Progenitor cell of endocrine pancreas (in vitro differentiated cells): ENCODE data around the gene METRNL. TPM values are rescaled to one million over a fixed set of nuclear protein-coding genes. Genes with fewer than 3 reads are reported as not detected.
"Not testable (repeated sequence)": the region's sequence is repeated elsewhere in the genome, so short reads cannot be mapped to it uniquely, and the experiment has no call there.

Source experiments
- DNase-seq: peaks from one replicate; pipeline ENCODE4 v3.0.0; 2021; ENCODE audit warnings: low spot score; ENCODE audit not compliant: unreplicated experiment
- H3K27ac Mint-ChIP-seq: 2 replicates; pipeline ENCODE4 v1.8.0; 2021; ENCODE audit warnings: mild to moderate bottlenecking, moderate library complexity, mixed read lengths
- H3K27me3 Mint-ChIP-seq: 2 replicates; pipeline ENCODE4 v1.8.0; 2021; ENCODE audit warnings: mixed read lengths
- H3K36me3 Mint-ChIP-seq: 2 replicates; pipeline ENCODE4 v1.8.0; 2022; ENCODE audit warnings: mixed read lengths; ENCODE audit not compliant: insufficient read depth
- H3K4me1 Mint-ChIP-seq: 2 replicates; pipeline ENCODE4 v1.8.0; 2021; ENCODE audit warnings: low read depth, mixed read lengths
- H3K4me3 Mint-ChIP-seq: 2 replicates; pipeline ENCODE4 v1.8.0; 2021; ENCODE audit warnings: low read depth, mild to moderate bottlenecking, moderate library complexity, mixed read lengths
- H3K9me3 Mint-ChIP-seq: 2 replicates; pipeline ENCODE4 v1.8.0; 2021; ENCODE audit warnings: low read depth, mixed read lengths
- CTCF ChIP-seq: fragments of 200-600 bp; sonication (generic); IDR thresholded peaks from one replicate; pipeline ENCODE4 v1.5.0; 2021; ENCODE audit warnings: antibody characterized with exemption, mild to moderate bottlenecking; ENCODE audit not compliant: unreplicated experiment
- total RNA-seq: library from RNA; stranded (reverse); gene quantifications from 2 replicates; pipeline ENCODE4 v1.2.1, GENCODE V29; 2021

The METRNL gene
- total RNA-seq, 1 donor from 2014 or later: 54.6 TPM

GRCh38 chr17:83047182-83047478 is 32.3 kb upstream of the METRNL start:
- no peak overlapping the region for H3K27ac Mint-ChIP-seq
- H3K4me3 Mint-ChIP-seq: no peak overlapping the region

GRCh38 chr17:83047818-83048475 is 31.5 kb upstream of the METRNL start:
- H3K27ac Mint-ChIP-seq, H3K4me3 Mint-ChIP-seq, H3K27me3 Mint-ChIP-seq, H3K4me1 Mint-ChIP-seq, DNase-seq: not testable (repeated sequence)
- H3K36me3 Mint-ChIP-seq: peaks cover 32% of the 10 kb centered on the region
- H3K9me3 Mint-ChIP-seq: peaks cover 14% of the 10 kb centered on the region

More at GRCh38 chr17:83047182-83047478, 32.3 kb upstream of the METRNL start:
- peaks cover 40% of the 10 kb centered on the region for H3K36me3 Mint-ChIP-seq
- DNase-seq: no peak
- H3K4me1 Mint-ChIP-seq: peaks cover 5% of the 10 kb centered on the region
- H3K27me3 Mint-ChIP-seq: no peaks in the 10 kb centered on the region
- TF ChIP-seq CTCF: no peak
- H3K9me3 Mint-ChIP-seq: peaks cover 22% of the 10 kb centered on the region

GRCh38 chr17:83050651-83051395 is 28.6 kb upstream of the METRNL start:
- H3K36me3 Mint-ChIP-seq: peaks cover 12% of the 10 kb centered on the region
- H3K27me3 Mint-ChIP-seq: no peaks in the 10 kb centered on the region
- H3K4me3 Mint-ChIP-seq: peak overlapping the region; percentile 80
- peak overlapping the region; percentile 96 for H3K27ac Mint-ChIP-seq
- peaks cover 17% of the 10 kb centered on the region for H3K4me1 Mint-ChIP-seq
- DNase-seq: no peak
- no peak for TF ChIP-seq CTCF
- peaks cover 3% of the 10 kb centered on the region for H3K9me3 Mint-ChIP-seq

- Mint-ChIP-seq H3K27me3 (no peaks in the 10 kb centered on the region), H3K9me3 (peaks cover 2% of the 10 kb centered on the region), H3K4me3 (peak overlapping the region; percentile 80), H3K27ac (peak overlapping the region; percentile 59), H3K4me1 (peaks cover 17% of the 10 kb centered on the region), H3K36me3 (peaks cover 9% of the 10 kb centered on the region)
- peak; percentile 12 for TF ChIP-seq CTCF
- peak; percentile 98 for DNase-seq
Measured at GRCh38 chr17:83051396-83052240, 27.8 kb upstream of the METRNL start.

DNA sequence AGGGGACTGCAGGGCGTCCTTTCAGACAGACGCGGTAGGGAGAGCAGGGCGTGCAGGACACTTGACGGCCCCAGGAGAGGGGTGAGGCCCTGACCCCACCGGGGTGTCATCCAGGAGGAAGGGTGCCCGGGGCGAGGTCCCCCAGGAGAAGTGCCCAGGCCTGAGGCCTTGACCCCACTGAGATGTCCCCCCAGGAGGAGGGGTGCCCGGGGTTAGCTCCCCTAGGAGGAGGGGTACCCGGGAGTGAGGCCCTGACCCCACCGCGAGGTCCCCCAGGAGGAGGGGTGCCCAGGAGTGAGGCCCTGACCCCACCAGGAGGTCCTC is 27.2 kb upstream of the METRNL start:
- DNase-seq: no peak
- Mint-ChIP-seq H3K4me3 (peak overlapping the region; percentile 65), H3K27ac (peak overlapping the region; percentile 59), H3K36me3 (peaks cover 6% of the 10 kb centered on the region), H3K4me1 (peaks cover 17% of the 10 kb centered on the region), H3K9me3 (no peaks in the 10 kb centered on the region), H3K27me3 (no peaks in the 10 kb centered on the region)
- TF ChIP-seq CTCF: no peak
